ENCODE results near the gene PTPRG.

PTPRG gene

DNA sequence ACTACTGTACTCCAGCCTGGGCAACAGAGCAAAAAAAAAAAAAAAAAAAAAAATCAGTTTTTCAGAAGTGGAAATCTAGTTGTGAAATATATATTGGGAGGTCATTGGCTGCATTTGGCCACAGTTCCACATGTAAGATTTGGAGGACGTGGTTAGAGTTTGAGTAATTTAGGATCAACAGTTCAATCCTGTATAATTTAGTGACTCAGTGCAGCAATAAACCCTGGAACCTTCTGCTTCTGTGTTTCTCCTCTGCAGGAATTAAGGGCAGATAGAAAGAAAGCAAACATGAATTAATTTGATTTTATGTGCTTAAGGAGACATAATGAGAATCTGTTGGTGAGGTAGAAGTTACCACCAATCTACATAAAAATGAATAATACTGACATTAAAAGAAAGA lies 347.0 kb downstream of the PTPRG start:
- DNase-seq: no peak

DNA sequence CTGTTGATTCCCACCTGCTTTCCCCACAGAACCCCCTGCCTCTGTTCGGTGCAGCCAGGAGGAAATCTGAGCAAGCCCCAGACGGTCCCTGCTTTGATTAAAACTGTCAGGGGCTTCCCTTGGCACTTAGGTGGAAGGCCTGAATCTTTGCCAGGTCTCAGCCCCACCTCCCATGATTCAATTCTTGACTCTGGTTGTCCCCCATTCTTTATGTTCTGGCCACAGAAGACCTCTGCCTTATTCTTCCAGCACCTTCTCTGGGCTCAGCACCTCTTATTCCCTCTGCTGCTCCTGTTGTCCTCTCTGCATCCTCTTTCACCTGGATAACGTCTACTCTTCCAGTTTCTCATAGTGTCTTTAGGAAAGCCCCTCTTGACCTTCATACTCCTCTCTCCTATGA lies 349.4 kb downstream of the PTPRG start:
- no peak for DNase-seq

DNA sequence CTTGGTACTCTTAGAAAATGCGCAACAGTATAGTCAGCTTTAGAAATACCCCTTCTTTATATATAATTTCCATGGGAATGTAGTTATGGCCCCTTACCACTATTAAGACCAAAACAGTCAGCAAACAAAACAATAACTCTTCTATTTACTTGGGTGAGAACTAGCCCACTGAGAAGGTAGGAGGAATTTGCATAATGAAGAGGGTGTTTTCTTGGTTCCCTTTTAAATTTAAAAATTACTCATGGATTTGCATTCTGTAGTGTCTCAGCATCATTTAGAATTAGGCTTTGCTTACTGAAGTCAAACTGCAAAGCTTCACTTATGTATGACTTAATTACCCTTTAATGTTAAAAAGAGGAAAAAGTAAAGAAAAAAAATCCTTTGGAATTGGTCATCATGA lies 350.8 kb downstream of the PTPRG start:
- no peak for DNase-seq

DNA sequence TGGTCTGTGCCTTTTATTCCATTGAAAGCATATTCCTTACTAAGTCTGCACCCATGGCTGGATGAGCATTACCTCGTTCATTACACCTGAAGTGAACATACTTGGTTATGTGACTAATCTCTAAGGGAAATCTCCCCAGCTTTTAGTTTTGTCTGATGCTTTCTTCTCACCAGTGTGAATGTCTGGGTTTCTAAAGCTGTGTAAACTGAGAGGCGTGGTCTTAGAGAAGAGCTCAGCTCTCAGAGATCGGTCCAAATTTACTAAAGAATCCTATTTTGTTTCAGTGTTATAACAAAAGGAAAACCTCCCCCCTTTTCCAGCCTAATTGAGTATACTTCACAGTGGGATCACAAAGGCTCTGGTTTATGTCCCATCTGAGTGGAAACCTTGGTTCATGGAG lies 352.3 kb downstream of the PTPRG start:
- no peak for DNase-seq

DNA sequence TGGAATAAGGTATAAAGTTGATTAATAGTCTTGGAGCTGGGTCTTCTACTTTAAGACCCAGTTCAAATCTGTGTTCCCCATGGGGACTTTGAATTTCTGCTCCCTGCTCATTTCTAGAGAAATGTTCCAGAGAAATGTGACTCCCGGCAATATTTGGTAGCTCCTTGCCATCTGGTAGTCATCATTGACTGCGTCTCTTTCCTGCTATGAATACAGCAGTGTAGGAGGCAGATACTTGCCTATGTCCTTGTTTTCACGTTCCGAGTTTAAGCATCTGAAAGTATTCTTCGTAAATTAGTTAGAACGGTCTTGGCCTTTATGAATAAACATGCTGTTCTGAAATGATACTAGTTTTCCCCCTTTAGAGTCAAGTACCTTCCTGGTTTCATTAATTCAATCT lies 352.9 kb downstream of the PTPRG start:
- DNase-seq: no peak

DNA sequence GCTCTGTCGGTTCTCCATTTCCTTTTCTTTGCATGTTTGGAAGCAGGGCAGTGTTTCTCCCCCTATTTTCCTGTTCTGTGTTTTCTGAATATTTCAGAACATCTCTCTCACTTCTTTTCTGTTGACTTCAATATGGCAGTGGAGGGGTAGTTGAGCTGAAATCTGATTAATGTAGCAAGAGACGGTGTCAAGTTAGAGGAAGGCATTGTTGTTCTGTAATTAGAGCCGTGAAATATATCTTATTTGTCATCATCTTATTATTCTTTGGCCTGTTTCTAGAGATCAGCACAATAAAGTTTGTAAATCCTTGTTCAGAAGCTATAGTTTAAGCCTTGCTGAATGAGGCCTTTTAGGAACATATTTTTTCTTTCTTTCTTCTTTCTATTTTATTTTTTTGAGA lies 353.9 kb downstream of the PTPRG start:
- DNase-seq: no peak

DNA sequence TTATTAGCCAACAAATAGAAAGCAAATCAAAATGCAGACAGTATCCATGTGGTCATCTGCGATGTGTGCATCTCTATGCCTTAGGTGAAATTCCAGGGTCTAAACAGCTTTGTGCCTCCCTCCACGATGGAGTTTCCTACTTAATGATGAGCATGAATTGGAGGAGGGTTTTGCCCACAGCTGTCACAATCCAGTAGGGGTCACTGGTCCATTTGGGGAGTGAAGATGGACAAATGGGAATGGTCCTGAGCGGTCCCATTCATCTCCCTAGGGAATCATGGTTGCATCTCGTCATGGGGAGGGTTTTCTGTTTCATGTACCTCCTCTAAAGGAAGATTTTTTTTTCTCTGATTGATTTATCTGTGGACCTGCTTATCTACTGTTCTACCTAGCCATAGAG lies 358.0 kb downstream of the PTPRG start:
- DNase-seq: no peak

DNA sequence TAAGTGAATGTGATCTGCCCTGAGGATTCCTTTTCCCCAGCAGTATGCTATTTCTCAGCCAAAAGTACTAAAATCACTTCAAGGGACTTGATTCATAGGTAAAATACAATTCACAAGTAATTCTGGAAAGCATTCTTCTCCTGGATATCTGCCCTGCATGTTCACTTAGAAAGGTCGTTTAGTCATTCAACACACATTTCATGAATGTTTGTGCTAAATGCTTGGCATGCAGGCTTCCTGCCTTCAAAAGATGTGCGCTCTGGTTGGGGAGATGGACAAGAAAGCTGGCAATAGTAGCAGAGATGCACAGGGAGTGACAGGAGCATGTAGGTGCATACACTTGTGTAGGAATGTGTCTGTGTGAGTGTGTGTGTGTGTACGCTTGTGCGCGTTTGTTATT lies 360.7 kb downstream of the PTPRG start:
- DNase-seq: no peak

DNA sequence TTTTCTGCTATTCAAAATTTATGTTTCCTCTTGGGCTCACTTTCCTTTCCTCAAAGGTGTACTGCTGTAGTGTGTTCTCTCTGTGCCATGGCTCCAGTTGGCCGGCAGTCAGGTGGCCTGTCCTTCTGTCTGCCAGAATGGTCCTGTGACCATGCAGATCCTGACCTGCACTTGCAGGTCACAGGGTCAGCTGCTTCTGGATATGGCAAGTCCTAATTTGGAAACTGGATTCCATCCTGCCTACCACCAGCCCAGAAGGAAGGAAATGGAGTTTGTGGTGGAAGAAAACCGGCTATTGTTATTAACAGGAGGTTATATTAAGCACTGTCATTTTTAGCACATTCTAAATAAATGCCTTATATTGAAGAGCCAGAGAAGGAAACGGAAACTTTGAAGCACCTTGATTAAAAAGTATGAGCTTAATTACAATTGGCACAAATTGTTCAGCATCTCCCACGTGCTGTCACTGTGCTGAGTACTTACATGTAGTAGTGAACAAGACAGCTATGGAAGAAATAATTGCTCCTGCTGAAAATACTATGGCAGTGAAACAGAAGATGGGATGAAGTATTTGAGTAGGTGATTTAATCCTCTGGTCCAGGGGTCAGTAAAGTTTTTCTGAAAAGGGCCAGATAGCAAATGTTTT lies 362.8 kb downstream of the PTPRG start:
- DNase-seq: no peak

DNA sequence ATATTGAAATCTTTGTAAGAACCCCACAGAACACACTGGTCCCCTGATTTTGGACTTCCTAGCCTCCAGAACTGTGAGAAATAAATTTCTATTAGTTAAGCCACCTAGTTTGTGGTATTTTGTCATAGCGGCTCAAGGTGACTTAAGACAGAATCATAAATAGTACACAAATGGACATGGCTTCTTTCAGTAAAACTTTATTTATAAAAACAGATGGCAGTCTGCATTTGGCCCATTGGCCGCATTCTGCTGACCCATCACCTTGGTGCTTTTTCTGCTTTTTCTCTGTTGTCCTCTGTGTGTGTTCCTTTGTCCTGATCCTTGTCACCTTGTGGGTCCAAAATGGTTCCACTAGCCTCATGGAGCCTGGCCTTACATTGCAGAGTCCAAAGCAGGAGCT lies 363.6 kb downstream of the PTPRG start:
- DNase-seq: no peak

DNA sequence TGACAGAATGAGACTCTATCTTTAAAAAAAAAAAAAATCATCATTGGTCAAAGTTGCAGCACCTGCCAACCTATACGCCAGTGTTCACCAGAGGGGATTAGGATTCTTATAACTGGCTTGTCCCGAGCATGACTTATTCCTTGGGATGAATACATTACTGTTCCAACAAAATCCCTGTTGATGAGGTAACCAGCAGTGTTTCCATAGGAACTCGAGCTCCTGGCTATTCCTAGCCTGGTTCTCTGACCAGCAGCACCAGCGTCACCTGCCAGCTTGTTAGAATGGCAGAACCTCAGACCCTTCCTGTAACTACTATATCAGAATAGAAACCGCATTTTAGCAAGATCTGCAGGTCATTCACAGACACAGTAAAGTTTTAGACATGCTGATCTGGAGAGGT lies 364.4 kb downstream of the PTPRG start:
- DNase-seq: no peak

DNA sequence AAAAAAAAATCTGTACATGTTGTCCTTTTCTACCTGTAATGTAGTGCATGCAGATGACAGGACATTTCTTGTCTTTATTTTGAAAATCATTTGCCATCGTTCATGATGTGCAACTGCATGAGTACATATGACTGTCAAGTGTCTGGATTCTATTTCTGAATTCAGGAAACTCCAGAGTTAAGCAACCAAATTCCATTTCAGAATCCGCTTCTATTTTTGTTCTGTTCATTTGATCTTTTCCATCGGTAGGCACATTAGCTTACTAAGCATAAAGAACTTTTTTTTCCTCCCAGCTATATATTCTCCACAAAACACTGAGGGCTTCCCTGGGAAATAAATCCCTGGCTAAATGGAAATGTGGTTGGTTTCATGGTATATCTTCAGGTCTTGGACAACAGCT lies 365.6 kb downstream of the PTPRG start:
- DNase-seq: no peak

DNA sequence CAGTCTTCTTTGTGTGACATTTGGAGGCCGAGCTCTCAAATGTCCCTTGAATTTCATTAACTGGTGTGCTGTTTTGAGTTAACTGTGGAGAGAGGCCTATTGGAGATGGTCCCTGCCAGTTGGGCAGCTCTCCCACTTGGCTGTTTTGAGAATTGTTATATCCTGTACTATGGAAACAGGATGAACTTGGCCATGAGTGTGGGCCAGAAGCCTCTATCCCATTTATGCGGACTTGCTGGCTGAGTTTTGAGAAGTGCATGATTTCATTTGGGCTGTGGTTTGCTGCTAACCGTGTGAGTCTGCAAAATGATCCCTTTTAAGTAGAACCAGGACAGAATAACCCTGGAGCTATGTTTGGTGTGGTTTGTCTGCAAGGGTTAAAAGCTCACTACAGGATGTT lies 366.0 kb downstream of the PTPRG start:
- peak; percentile 70 to 76 for DNase-seq

DNA sequence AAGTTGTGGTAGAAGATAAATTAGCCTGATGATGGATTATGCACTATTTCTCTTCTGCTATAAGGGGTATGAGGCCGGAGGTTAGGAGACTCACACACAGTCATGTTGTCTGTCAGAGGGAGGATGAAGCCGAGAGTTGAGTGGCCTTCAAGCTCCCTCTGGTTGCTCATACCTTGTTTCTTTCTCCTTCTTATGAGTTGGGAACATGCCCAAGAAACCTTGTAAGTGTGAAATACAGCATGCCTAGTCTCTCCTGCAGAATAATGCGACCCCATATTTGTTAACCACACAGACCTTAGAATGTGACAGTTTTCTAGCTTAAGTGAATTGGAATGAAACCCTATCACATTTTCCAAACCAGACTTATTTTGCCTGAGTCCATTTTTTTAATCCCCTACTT lies 366.7 kb downstream of the PTPRG start:
- no peak for DNase-seq

DNA sequence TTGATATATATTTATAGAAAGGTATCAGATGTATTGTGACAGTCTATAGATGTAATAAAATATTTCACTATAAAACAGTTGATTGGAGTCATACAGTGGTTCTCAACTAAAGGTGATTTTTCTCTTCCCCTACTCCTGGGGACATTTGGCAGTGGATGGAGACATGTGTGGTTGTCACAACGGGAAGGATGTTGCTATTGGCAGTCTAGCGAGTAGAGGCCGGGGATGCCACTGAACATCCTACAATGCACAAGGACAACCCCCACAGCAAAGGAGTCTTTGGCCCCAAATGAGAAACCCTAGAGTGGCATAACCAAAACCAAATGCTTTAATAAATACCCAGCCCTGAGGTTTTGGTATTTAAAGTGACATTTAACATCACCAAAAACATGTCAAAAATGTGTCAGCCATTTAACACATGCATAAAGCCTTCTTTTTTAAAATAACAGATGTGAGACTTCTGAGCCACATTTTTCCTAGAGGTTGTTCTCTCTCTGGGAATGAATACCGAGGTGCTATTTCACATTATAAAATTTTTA lies 367.5 kb downstream of the PTPRG start:
- no peak for DNase-seq

DNA sequence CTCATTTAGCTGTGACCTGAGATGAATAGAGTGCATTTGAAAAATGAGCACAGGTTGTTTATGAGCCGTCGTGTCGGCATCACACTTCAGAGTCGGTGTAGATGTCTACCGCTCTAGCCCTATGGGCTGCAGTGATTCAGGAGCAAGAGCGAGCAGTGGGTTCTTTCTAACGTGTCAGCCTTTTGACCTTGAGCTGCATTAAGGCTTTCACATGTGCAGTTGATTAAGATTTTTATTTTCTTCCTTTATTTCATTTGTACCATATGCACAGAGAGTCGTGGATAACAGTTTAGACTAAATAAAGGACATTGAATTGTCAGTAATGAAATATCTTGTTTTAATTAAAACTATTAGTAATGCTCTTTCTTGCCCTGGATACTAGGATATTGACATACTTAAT lies 368.2 kb downstream of the PTPRG start:
- no peak for DNase-seq

DNA sequence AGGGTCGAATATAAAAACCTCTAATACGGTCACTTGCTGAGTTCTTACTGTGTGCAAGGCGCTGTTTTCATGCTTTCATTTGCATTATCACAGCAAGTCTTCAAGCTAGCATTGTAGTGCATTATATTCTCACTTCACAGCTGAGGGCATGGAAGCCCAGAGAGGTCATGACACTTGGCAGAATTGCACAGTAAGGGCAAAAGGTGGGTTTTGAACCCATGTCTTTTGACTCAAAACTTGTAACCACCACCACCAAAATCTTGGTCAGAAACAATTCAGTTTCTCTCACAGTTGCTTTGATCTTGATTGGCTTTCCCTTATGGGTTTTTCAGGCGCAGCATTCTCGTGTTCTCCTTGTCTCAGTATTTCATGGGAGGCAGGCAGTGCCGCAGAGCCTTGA lies 371.1 kb downstream of the PTPRG start:
- DNase-seq: no peak

DNA sequence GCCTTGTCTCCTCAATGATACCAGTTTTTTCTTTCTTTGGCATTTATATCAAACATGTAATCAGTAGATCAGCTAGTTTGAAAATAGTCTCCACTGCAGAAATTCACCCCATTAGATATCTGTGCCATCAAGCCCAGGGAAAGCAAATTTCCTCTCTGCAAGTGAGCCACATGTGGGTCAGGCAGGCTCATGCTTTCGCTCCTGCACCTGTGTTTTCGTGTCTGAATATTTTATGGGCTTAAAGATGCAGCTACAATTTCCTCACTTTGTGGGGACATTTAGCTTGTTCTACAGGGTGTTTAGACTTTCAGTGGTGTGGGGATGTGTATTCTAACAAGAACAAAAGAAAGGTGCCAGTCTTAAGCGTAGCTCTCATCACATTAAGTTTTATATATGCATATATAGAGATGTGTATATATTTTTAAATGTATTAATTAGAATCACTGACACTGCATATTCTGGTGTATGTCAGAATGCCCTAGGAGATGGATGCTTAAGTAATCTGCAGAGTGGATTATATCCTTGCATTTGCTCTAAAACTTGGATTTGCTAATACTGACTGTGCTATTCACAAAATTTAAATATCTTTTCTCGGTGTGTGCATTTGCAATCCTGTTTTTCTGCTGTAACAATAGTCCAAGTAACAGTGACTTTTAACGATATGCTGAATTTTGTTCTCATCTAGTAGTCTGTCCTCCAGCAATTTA lies 372.6 kb downstream of the PTPRG start:
- no peak for DNase-seq

DNA sequence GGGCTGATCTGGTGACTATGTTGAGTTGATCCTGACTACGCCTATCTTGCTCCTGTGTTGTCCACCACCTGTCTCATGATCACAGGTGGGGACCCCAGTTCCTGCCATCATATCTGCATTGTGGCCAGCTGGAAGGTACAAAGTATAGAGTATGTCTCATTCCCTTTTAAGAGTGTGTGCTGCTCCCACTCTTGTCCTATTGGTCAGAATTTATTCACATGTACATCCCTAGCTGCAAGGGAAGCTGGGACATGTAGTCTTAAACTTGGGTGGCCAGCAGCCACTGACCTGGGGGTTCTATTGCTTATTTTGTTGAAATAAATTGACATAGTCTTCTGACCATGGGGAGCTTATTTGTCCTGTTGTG lies 373.1 kb downstream of the PTPRG start:
- no peak for DNase-seq

DNA sequence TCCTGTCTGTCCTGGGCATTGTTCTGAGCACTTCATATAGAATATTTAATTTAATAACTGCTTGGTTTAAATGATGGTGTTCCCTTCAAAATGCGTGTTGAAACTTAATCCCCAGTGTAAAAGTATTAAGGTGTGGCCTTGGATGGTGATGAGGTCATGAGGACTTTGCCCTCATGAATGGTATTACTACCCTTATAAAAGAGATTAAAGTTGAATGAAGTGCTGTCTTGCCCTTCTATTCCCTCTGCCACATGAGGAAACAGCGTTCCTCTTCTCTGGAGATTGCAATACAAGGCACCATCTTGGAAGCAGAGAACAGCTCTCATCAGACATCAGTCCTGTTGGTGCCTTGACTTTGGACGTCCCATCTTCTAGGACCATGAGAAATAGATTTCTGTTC lies 374.4 kb downstream of the PTPRG start:
- no peak for DNase-seq

DNA sequence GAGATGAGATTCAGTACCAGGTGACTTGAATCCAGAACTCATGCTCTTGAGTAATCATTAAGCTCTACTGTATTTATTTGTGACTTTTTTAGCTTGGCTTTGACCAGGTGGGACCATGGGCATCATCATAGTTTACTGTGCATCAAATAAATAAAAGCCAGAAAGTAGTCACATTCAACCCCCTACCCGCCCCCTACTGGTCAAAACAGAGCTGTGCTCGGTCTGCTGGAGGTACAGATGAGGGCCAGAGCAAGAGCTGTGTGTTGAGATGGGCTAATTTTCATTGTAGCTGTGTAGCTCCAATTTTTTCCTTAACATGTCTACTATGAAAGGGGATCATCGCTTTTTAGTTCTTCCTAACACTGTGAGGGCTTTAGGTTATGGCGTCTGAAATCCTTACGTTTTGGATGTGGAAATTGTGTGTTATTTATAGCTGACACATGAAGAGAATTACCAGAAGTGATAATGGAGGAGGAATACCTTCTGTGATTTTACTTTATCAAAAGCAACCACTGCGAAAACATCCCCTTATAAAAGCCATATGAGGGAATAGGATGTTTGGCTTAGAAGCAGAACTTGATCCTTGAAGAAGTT lies 375.1 kb downstream of the PTPRG start:
- DNase-seq: no peak

DNA sequence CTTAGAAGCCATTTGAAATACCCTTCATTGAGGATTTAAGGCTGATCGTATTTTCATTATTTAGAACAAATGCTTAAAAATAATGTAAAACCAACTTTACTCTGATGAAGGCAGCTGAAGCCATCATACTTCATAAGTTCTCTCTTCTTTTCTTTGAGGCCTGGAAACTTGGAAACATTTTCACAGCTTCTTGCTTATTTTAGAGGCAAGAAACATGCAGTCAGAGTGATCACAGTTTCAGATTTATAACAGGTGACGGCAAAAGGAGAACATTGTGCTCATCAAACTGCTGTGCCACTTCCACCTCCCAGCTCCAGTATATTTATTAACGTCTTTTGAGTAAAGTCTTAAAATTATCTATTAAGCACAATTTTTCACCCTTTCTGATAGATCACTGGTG lies 376.1 kb downstream of the PTPRG start:
- DNase-seq: no peak

DNA sequence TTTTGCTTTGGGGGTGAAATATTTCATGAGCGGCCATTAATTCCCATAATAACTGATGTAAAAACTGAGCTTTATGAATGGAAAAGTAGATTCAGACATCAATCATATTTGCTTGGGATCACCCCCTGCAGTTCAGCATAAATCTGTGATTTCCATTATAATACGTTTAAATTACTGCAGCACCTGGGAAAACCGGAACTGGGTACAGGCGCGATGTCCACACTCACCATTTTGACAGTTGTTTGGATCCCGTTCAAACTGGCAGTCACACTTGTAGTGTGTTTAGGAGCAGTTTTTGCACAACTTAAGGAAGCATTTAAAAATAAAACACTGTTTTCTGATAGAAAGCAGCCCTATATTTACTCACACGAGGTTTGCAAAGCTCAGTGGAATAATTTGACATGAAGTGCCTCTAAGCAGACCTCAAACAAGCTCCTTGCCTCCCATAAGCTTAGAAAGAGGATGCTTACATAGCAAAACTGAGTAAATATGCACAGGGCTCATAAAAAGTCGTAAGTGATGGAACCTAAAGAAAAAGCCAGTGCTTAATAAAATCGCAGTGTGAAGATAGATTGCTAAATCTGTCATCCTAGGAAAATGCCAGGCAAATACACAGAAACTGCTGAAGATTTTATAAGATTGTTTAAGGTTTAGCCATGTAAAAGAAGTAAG lies 377.6 kb downstream of the PTPRG start:
- no peak for DNase-seq

DNA sequence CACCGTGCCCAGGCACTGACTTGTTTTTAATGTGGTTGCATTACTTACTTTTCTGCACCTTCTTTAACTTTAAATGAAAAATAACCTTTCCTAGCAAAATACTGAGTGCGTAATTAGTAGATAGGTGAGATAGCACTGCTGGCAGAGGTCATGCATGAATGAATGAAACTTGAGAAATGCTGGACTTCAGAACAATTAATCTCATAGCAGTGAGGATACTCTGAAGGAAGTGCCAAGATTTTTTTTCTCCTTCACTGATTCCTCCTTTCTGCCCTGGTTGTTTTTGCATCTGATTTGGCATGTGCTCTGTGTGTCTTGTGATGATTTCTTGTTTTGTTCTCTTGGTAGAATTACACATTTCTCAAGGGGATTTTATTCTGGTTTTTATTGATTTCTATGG lies 378.9 kb downstream of the PTPRG start:
- peak in 1 of 2 experiments; percentile 10 for DNase-seq
